Esophagus squamous epithelium (tissue), 5 donors: ENCODE data around the gene KRTAP16-1. TPM values are rescaled to one million over a fixed set of nuclear protein-coding genes. Genes with fewer than 3 reads are reported as not detected.
"Not testable (repeated sequence)": the region's sequence is repeated elsewhere in the genome, so short reads cannot be mapped to it uniquely, and the experiment has no call there.

ENCODE experiments used
- DNase-seq: peaks from one replicate; lab custom pipeline; 2025; lab: John Stamatoyannopoulos, UW
- H3K27ac ChIP-seq, 4 donors: fragments of 200-600 bp; sonication (generic); one replicate each; pipeline ENCODE4 v1.5.1; 2016 to 2019; ENCODE audit warnings: mild to moderate bottlenecking in 1 of 4
- H3K27me3 ChIP-seq, 4 donors: fragments of 200-600 bp; sonication (generic); 1 replicate in 3 of 4; 2 replicates in 1 of 4; pipeline versions ENCODE4 v1.5.1 to v1.6.0; 2017 to 2021; ENCODE audit warnings: antibody characterized with exemption in 1 of 4
- H3K36me3 ChIP-seq, 3 donors: fragments of 200-600 bp; sonication (generic); one replicate each; pipeline ENCODE4 v1.5.1; 2016 to 2019
- H3K4me1 ChIP-seq, 3 donors: fragments of 200-600 bp; sonication (generic); one replicate each; pipeline ENCODE4 v1.5.1; 2017 to 2019
- H3K4me3 ChIP-seq, 4 donors: fragments of 200-600 bp; sonication (generic); 1 replicate in 3 of 4; 2 replicates in 1 of 4; pipeline ENCODE4 v1.5.1; 2016 to 2019; ENCODE audit warnings: mild to moderate bottlenecking in 2 of 4, moderate library complexity in 1 of 4
- H3K9me3 ChIP-seq, 3 donors: fragments of 200-600 bp; sonication (generic); one replicate each; pipeline ENCODE4 v1.5.1; 2016 to 2019
- CTCF ChIP-seq, 6 experiments: fragments of 450-650 bp in 4 of 6; fragments of 200-600 bp in 2 of 6; sonication (generic) in 2 of 6; IDR thresholded peaks; one replicate each; pipeline ENCODE4 v1.5.1; 2016 to 2019; ENCODE audit warnings: antibody characterized with exemption in 6 of 6, mild to moderate bottlenecking in 4 of 6, moderate library complexity in 4 of 6
- POLR2A ChIP-seq, 4 donors: fragments of 450-650 bp; IDR thresholded peaks; one replicate each; pipeline ENCODE4 v1.6.1; 2017; ENCODE audit warnings: antibody characterized with exemption in 4 of 4, mild to moderate bottlenecking in 4 of 4, moderate library complexity in 3 of 4
- WGBS, 2 donors: methylation state at CpG; one replicate each; pipeline ENCODE4 v1.1.5; 2018; 5-methylcytosine and 5-hydroxymethylcytosine counted together
- intact Hi-C: fragments of 100-400 bp; cut with DNase I; formaldehyde crosslinking; loops from one replicate; pipeline ENCODE4 v1.15.0; 2022
- total RNA-seq, 4 donors: library from RNA; depleted of rRNA; stranded (reverse); fragments of >200 nt; gene quantifications; one replicate each; pipeline ENCODE4 v1.1.0, GENCODE V29; 2016
- donor health status: DM: yes; HTN: yes; CAD: no.

The KRTAP16-1 gene, protein sequence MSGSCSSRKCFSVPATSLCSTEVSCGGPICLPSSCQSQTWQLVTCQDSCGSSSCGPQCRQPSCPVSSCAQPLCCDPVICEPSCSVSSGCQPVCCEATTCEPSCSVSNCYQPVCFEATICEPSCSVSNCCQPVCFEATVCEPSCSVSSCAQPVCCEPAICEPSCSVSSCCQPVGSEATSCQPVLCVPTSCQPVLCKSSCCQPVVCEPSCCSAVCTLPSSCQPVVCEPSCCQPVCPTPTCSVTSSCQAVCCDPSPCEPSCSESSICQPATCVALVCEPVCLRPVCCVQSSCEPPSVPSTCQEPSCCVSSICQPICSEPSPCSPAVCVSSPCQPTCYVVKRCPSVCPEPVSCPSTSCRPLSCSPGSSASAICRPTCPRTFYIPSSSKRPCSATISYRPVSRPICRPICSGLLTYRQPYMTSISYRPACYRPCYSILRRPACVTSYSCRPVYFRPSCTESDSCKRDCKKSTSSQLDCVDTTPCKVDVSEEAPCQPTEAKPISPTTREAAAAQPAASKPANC
- not detected for total RNA-seq

GRCh38 chr17:41308918-41309359 is at the start of gene KRTAP16-1:
TSS of gene KRTAP16-1 (minus strand) at chr17:41309309. CDS start at chr17:41309253, 56 bp downstream.
- Histone ChIP-seq H3K4me3 (peak within 1 kb of the TSS in 1 of 4 donors; percentile 25), H3K36me3 (no peaks in the 10 kb centered on the region), H3K4me1 (peaks cover 0 to 18% (median 0%) of the 10 kb centered on the region in 3 donors), H3K27ac (peak within 1 kb of the TSS in 3 of 4 donors; percentile 11 to 69 (median 55)), H3K9me3 (no peaks in the 10 kb centered on the region), H3K27me3 (peaks cover 0 to 10% (median 0%) of the 10 kb centered on the region in 4 donors)
- no peak for TF ChIP-seq POLR2A (IDR thresholded peaks at IDR 0.05)
- TF ChIP-seq CTCF (IDR thresholded peaks at IDR 0.05) = no peak
- DNase-seq = no peak
- 64 to 75% methylated on average over 6 to 7 of the region's 7 CpGs for WGBS, 2 donors
- intact Hi-C loops = no loop called here

DNA sequence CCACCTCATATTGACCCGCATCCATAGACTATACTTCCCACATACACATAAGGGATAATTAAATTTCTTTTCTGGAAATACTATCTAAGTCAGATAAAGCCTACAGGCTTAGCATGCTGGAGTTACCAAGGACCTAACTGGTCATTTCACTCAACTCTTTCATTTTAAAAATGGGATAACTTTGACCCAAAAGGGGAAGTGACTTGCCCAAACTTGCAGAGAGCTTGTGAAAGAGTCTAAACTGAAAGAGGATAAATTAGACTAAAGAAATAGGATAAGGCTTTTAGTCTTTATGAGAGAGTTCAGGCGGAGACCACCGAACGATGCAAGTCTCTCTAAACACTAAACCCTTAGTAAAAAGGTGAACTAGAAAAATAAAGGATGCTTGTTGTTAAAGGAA is 45.4 kb upstream of the KRTAP16-1 start:
- H3K4me3 ChIP-seq = no peak overlapping the region
- H3K27me3 ChIP-seq = no peaks in the 10 kb centered on the region
- intact Hi-C loops = no loop called here
- WGBS, 2 donors = 59 to 69% methylated on average over 4 of the region's 4 CpGs
- DNase-seq = no peak
- no peak overlapping the region for H3K27ac ChIP-seq
- no peak for TF ChIP-seq CTCF (IDR thresholded peaks at IDR 0.05)
- TF ChIP-seq POLR2A (IDR thresholded peaks at IDR 0.05) = no peak
- H3K36me3 ChIP-seq = no peaks in the 10 kb centered on the region
- peaks cover 0 to 29% (median 0%) of the 10 kb centered on the region in 3 donors for H3K4me1 ChIP-seq
- H3K9me3 ChIP-seq = no peaks in the 10 kb centered on the region

DNA sequence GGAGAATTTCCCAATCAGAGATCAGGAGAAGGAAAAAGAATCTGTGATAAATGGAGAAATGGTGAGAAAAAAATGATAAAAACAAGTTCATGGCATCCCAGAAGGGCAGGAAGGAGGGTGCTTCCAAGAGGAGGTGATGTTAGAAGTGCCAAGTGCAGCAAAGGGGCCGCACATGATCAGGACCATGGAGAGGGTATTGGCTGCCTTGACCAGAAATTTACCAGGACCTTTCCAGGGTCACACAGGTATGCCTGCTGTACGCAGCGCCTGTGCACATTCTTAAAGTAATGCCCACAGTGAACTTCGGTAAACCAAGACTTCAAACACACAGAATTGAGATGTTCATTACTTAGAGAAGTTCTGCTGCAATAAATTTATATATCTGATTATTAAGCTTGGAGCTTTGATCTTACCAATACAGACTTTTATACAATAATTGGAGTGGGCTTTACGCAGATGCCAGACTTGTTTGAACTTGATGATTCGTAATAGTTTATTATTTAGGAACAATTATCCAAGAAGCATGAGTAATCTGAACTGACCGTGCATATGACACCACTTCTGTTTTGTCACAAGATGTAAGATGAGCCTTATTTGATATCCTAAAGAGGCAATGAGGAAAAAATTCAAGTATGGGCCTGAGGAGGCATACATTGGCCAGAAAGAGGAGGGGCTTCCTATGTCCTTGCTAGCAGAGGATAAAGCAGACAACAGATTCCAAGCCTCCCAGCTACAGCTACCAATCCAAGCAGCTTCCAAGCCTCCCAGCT is 43.7 kb upstream of the KRTAP16-1 start:
- TF ChIP-seq CTCF (IDR thresholded peaks at IDR 0.05) = no peak
- TF ChIP-seq POLR2A (IDR thresholded peaks at IDR 0.05) = no peak
- Histone ChIP-seq H3K4me3 (no peak overlapping the region), H3K27ac (no peak overlapping the region), H3K36me3 (no peaks in the 10 kb centered on the region), H3K4me1 (peaks cover 0 to 47% (median 7%) of the 10 kb centered on the region in 3 donors), H3K9me3 (no peaks in the 10 kb centered on the region), H3K27me3 (no peaks in the 10 kb centered on the region)
- DNase-seq = no peak
- intact Hi-C loops = no loop called here
- WGBS, 2 donors = 54 to 58% methylated on average over 7 of the region's 7 CpGs

DNA sequence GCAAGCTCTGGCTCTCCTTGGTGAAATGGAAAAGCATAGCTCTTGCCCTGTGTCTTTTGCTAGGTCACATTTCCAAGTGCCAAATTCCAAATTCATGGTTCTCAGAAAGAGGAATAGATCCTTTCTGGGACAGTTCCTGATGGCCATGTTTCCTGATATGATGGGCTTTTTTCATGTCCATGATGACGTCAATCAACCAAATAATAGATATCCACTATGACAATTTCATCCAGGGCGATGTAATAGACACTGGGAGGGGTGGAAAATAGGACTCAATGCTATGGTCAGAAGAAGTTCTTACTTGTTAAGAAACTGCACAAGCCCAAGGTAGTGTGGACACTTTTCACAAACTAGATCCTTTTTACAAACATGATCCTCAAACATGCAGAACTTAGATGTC is 42.1 kb upstream of the KRTAP16-1 start:
- H3K27me3 ChIP-seq = no peaks in the 10 kb centered on the region

DNA sequence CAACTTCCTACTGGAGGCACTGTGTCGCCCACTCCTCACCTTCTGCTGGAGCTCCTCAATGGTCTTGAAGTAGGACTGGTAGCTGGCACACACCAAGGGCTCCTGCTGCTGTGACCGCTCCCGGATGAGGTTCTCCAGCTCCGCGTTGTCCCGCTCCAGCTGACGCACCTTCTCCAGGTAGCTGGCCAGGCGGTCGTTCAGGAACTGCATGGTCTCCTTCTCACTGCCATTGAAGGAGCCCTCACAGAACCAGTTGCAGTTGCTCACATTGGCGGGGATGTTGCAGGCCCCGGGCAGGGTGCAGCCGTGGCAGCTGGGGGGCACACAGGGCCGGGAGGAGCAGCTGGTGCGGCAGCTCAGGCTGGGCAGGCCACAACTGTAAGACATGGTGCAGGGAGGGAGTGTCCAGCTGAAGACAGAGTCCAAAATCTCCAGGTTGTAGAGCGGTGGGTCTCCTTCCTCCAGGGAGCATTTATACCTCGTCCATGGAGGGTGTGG is 41.3 kb upstream of the KRTAP16-1 start, which contains the start of gene KRT33A:
KRT33A (minus strand) TSS at position 448 of the 498 bp plus-strand sequence; CDS start at position 387, 61 bp downstream.
- H3K36me3 ChIP-seq, H3K4me3 ChIP-seq, H3K27ac ChIP-seq, H3K27me3 ChIP-seq, DNase-seq, H3K9me3 ChIP-seq, intact Hi-C loops: not testable (repeated sequence)
- H3K4me1 ChIP-seq = peaks cover 6 to 70% (median 23%) of the 10 kb centered on the region in 3 donors
- WGBS, 2 donors = 83 to 96% methylated on average over 7 to 8 of the region's 16 CpGs

More for the DNA sequence above, 42.1 kb upstream of the KRTAP16-1 start:
- Histone ChIP-seq H3K36me3 (no peaks in the 10 kb centered on the region), H3K27ac (no peak overlapping the region), H3K4me1 (peaks cover 6 to 63% (median 18%) of the 10 kb centered on the region in 3 donors), H3K9me3 (no peaks in the 10 kb centered on the region), H3K4me3 (no peak overlapping the region)
- 94 to 95% methylated on average over 2 of the region's 2 CpGs for WGBS, 2 donors
- TF ChIP-seq POLR2A (IDR thresholded peaks at IDR 0.05) (no peak), CTCF (IDR thresholded peaks at IDR 0.05) (no peak)
- intact Hi-C loops = no loop called here
- DNase-seq = no peak
